Chondrocyte (in vitro differentiated cells): ENCODE measurements around the gene OSBPL6. TPM values are rescaled to one million over a fixed set of nuclear protein-coding genes. Genes with fewer than 3 reads are reported as not detected.

Experiments
- DNase-seq: peaks from one replicate; pipeline ENCODE4 v3.0.0; 2021; ENCODE audit warnings: mixed read lengths, low spot score
- H3K27ac Mint-ChIP-seq: one replicate; pipeline ENCODE4 v1.8.0; 2021; ENCODE audit warnings: mild to moderate bottlenecking, moderate library complexity, mixed read lengths; ENCODE audit not compliant: unreplicated experiment
- H3K27me3 Mint-ChIP-seq: 2 replicates; pipeline ENCODE4 v1.8.0; 2021; ENCODE audit warnings: low read depth, mixed read lengths
- H3K36me3 Mint-ChIP-seq: 2 replicates; pipeline ENCODE4 v1.8.0; 2021; ENCODE audit warnings: low read depth, mixed read lengths
- H3K4me1 Mint-ChIP-seq: 2 replicates; pipeline ENCODE4 v1.8.0; 2021; ENCODE audit warnings: low read depth, mild to moderate bottlenecking, mixed read lengths
- H3K4me3 Mint-ChIP-seq: one replicate; pipeline ENCODE4 v1.8.0; 2021; ENCODE audit warnings: mild to moderate bottlenecking, moderate library complexity, mixed read lengths; ENCODE audit not compliant: unreplicated experiment
- H3K9me3 Mint-ChIP-seq: 2 replicates; pipeline ENCODE4 v1.8.0; 2021; ENCODE audit warnings: low read depth, mixed read lengths
- total RNA-seq: library from RNA; stranded (reverse); gene quantifications from 3 replicates; pipeline ENCODE4 v1.2.1, GENCODE V29; 2021
- TF ChIP-seq, protein P1 (sequence below): fragments of 200-600 bp; sonication (generic); IDR thresholded peaks from 2 replicates; pipeline ENCODE4 v1.5.0; 2021; ENCODE audit warnings: antibody characterized with exemption, mild to moderate bottlenecking, moderate library complexity

Gene OSBPL6
- total RNA-seq, 1 donor from 2014 or later, result 10.3 TPM

DNA sequence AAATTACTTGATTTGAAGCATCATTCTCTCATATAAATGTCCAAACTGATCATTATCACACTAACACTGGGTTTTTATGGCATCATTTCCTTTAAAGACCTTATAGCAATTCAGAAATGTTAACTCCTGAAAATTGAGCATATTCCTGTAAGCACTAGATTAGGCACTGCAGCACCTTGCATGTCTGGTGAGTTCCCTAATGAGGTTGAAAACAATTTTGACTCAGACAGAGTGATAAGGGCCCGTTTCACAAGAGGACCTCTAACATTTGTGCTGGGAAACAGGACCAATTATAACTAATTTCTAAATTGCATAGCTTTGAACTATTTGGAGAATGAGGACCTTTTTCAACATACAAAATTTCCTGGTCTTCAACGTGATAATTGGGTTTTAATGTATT, 69.9 kb downstream of the OSBPL6 start:
- no peak overlapping the region for H3K27ac Mint-ChIP-seq
- no peaks in the 10 kb centered on the region for H3K27me3 Mint-ChIP-seq
- TF ChIP-seq, protein P1, sequence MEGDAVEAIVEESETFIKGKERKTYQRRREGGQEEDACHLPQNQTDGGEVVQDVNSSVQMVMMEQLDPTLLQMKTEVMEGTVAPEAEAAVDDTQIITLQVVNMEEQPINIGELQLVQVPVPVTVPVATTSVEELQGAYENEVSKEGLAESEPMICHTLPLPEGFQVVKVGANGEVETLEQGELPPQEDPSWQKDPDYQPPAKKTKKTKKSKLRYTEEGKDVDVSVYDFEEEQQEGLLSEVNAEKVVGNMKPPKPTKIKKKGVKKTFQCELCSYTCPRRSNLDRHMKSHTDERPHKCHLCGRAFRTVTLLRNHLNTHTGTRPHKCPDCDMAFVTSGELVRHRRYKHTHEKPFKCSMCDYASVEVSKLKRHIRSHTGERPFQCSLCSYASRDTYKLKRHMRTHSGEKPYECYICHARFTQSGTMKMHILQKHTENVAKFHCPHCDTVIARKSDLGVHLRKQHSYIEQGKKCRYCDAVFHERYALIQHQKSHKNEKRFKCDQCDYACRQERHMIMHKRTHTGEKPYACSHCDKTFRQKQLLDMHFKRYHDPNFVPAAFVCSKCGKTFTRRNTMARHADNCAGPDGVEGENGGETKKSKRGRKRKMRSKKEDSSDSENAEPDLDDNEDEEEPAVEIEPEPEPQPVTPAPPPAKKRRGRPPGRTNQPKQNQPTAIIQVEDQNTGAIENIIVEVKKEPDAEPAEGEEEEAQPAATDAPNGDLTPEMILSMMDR, result no peak
- H3K4me3 Mint-ChIP-seq, result no peak overlapping the region
- H3K36me3 Mint-ChIP-seq, result no peaks in the 10 kb centered on the region
- DNase-seq, result no peak
- H3K9me3 Mint-ChIP-seq, result no peaks in the 10 kb centered on the region
- no peaks in the 10 kb centered on the region for H3K4me1 Mint-ChIP-seq

DNA sequence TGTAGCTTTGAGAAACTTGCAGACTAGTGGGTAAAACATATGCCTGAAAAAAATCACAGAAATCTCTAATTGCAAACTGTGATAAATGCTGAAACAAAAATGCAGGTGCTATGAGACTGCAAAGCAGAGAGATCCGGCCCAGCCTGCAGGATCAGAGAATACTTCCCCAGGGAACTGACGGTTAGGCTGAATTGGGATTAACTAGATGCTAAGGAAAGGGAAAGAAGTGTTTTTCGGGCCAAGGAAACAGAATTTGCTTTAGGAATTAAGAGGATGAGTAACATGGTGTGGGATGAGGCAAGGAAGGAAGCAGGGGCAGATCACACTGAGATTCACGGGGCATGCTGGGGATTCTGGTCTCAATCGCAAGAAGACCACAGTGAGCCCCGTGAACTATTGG, 71.5 kb downstream of the OSBPL6 start:
- DNase-seq, result no peak
- H3K9me3 Mint-ChIP-seq, result no peaks in the 10 kb centered on the region
- no peaks in the 10 kb centered on the region for H3K27me3 Mint-ChIP-seq
- TF ChIP-seq, protein P1, result no peak
- no peak overlapping the region for H3K27ac Mint-ChIP-seq
- no peak overlapping the region for H3K4me3 Mint-ChIP-seq
- no peaks in the 10 kb centered on the region for H3K36me3 Mint-ChIP-seq
- no peaks in the 10 kb centered on the region for H3K4me1 Mint-ChIP-seq

DNA sequence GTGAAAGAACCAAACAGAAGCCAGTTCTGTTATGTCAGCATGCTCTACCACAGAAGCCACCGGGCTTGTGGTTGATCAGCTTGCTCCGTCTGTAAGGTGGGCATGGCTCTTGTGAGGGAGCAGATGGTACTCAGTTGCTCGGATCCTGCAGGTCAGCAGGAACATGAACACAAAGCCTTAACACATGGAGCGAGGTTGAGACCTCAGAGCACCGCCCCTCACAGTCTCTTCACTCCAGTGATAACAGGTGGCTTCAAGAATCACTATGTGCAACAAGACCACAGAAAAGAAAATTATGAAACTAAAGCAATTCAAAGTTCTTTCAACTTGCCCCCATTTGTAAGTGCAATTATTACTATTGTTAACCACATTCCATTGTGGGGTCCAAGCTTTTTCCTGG, 72.1 kb downstream of the OSBPL6 start:
- TF ChIP-seq, protein P1, result no peak
- Mint-ChIP-seq H3K9me3 (no peaks in the 10 kb centered on the region), H3K36me3 (no peaks in the 10 kb centered on the region), H3K4me3 (no peak overlapping the region), H3K27me3 (no peaks in the 10 kb centered on the region), H3K27ac (no peak overlapping the region), H3K4me1 (no peaks in the 10 kb centered on the region)
- no peak for DNase-seq

DNA sequence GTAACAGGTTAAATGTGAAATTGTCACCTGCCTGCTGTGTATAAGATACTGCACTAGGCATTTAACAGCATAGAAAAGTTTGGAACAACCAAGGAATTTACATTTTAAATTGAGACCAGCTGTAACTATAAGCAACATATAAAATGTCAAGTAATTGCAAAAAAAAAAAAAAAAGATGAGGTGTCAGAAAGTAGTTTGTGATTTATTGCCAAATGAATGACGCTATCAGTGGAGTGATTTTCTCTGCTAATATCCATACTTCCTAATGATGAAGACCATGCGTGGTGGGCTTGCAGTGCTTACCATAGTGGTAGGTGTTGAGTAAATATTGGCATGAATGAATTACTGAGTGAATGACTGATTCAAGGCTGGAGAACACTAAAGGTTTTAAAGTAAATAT, 73.3 kb downstream of the OSBPL6 start:
- DNase-seq, result no peak
- Mint-ChIP-seq H3K9me3 (no peaks in the 10 kb centered on the region), H3K27me3 (no peaks in the 10 kb centered on the region), H3K36me3 (no peaks in the 10 kb centered on the region), H3K4me3 (no peak overlapping the region), H3K4me1 (peaks cover 4% of the 10 kb centered on the region), H3K27ac (no peak overlapping the region)
- TF ChIP-seq, protein P1, result no peak

DNA sequence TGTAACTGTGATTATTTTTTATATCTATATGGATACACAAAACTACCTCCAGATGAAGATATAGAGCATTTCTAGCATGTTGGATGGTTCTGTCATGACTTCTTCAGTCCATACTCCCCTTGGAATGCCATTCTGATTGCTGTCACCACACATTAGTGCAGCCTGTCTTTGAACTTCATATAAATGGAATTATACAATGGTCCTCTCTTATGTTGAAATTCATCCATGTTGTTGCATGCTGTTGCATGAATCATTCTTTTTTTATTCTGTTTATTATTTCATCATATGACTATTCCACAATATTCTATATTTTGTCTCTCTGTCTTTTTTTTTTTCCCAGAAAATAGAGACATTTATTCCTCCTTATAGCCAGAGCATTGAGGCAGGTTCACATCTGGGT, 74.1 kb downstream of the OSBPL6 start:
- Mint-ChIP-seq H3K36me3 (no peaks in the 10 kb centered on the region), H3K9me3 (no peaks in the 10 kb centered on the region), H3K4me1 (peaks cover 4% of the 10 kb centered on the region), H3K27ac (no peak overlapping the region), H3K4me3 (no peak overlapping the region), H3K27me3 (no peaks in the 10 kb centered on the region)
- DNase-seq, result no peak
- TF ChIP-seq, protein P1, result no peak
